Measurements from ENCODE around the gene RAB33B. TPM values are rescaled to one million over a fixed set of nuclear protein-coding genes. Genes with fewer than 3 reads are reported as not detected.

RAB33B gene
- total RNA-seq, 1 experiment from 2014 or later, result 5.7 TPM

DNA sequence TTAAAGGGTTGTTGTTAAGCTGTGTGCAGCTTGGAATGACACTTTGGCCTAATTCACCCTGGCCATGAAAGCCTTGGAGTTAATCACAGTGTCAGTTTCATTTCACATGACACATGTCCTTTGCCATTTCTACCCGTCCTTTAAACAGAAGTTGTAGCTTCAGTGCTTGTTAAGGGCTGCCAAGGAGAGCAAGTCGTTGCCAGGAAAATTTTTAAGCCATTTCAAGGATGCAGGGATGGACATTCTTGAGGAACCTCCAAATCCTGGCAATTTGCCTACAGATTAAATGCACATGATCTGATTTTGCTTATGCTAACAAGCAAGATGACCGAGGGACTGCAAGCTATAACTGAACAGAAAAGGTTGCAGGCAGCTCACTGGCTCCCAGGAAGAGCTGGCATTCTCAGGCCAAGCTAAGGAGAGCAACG lies 61.6 kb downstream of the RAB33B start:
- Mint-ChIP-seq H3K4me1 (peaks cover 7% of the 10 kb centered on the region), H3K27me3 (ENCODE audit: low read depth) (no peaks in the 10 kb centered on the region), H3K27ac (no peak overlapping the region), H3K36me3 (peaks cover 11% of the 10 kb centered on the region), H3K4me3 (no peak overlapping the region), H3K9me3 (no peaks in the 10 kb centered on the region)
- DNase-seq (ENCODE audit: low spot score) (no peak), ATAC-seq (no peak)
- TF ChIP-seq, protein P1, sequence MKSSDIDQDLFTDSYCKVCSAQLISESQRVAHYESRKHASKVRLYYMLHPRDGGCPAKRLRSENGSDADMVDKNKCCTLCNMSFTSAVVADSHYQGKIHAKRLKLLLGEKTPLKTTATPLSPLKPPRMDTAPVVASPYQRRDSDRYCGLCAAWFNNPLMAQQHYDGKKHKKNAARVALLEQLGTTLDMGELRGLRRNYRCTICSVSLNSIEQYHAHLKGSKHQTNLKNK (CRISPR knock-in tag; IDR thresholded peaks at IDR 0.05), result no peak
- TF ChIP-seq SOX15 (CRISPR knock-in tag; IDR thresholded peaks at IDR 0.05) (no peak), NFYB (CRISPR knock-in tag; conservative IDR thresholded peaks at IDR 0.05; ENCODE audit: low read depth) (no peak), ZNF219 (CRISPR knock-in tag; IDR thresholded peaks at IDR 0.05; ENCODE audit: borderline replicate concordance) (no peak), ZNF232 (CRISPR knock-in tag; IDR thresholded peaks at IDR 0.05) (no peak), EMX1 (CRISPR knock-in tag; IDR thresholded peaks at IDR 0.05) (no peak), NR2C2 (CRISPR knock-in tag; IDR thresholded peaks at IDR 0.05) (no peak), ZNF138 (CRISPR knock-in tag; conservative IDR thresholded peaks at IDR 0.05) (no peak), TCF7 (CRISPR knock-in tag; IDR thresholded peaks at IDR 0.05; ENCODE audit: low read depth) (no peak), ZBTB21 (CRISPR knock-in tag; IDR thresholded peaks at IDR 0.05; ENCODE audit: borderline replicate concordance) (no peak), ESRRA (CRISPR knock-in tag; IDR thresholded peaks at IDR 0.05; ENCODE audit: borderline replicate concordance) (no peak), ATF1 (CRISPR knock-in tag; IDR thresholded peaks at IDR 0.05) (no peak)
- TF ChIP-seq, protein P2, sequence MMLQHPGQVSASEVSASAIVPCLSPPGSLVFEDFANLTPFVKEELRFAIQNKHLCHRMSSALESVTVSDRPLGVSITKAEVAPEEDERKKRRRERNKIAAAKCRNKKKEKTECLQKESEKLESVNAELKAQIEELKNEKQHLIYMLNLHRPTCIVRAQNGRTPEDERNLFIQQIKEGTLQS (CRISPR knock-in tag; conservative IDR thresholded peaks at IDR 0.05), result no peak
- TF ChIP-seq, protein P3, sequence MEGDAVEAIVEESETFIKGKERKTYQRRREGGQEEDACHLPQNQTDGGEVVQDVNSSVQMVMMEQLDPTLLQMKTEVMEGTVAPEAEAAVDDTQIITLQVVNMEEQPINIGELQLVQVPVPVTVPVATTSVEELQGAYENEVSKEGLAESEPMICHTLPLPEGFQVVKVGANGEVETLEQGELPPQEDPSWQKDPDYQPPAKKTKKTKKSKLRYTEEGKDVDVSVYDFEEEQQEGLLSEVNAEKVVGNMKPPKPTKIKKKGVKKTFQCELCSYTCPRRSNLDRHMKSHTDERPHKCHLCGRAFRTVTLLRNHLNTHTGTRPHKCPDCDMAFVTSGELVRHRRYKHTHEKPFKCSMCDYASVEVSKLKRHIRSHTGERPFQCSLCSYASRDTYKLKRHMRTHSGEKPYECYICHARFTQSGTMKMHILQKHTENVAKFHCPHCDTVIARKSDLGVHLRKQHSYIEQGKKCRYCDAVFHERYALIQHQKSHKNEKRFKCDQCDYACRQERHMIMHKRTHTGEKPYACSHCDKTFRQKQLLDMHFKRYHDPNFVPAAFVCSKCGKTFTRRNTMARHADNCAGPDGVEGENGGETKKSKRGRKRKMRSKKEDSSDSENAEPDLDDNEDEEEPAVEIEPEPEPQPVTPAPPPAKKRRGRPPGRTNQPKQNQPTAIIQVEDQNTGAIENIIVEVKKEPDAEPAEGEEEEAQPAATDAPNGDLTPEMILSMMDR (IDR thresholded peaks at IDR 0.05), result no peak
- TF ChIP-seq, protein P4, sequence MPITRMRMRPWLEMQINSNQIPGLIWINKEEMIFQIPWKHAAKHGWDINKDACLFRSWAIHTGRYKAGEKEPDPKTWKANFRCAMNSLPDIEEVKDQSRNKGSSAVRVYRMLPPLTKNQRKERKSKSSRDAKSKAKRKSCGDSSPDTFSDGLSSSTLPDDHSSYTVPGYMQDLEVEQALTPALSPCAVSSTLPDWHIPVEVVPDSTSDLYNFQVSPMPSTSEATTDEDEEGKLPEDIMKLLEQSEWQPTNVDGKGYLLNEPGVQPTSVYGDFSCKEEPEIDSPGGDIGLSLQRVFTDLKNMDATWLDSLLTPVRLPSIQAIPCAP (CRISPR knock-in tag; IDR thresholded peaks at IDR 0.05), result no peak
- TF ChIP-seq, protein P5, sequence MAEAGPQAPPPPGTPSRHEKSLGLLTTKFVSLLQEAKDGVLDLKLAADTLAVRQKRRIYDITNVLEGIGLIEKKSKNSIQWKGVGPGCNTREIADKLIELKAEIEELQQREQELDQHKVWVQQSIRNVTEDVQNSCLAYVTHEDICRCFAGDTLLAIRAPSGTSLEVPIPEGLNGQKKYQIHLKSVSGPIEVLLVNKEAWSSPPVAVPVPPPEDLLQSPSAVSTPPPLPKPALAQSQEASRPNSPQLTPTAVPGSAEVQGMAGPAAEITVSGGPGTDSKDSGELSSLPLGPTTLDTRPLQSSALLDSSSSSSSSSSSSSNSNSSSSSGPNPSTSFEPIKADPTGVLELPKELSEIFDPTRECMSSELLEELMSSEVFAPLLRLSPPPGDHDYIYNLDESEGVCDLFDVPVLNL (CRISPR knock-in tag; IDR thresholded peaks at IDR 0.05; ENCODE audit: borderline replicate concordance, low read depth), result no peak
- TF ChIP-seq, protein P6, sequence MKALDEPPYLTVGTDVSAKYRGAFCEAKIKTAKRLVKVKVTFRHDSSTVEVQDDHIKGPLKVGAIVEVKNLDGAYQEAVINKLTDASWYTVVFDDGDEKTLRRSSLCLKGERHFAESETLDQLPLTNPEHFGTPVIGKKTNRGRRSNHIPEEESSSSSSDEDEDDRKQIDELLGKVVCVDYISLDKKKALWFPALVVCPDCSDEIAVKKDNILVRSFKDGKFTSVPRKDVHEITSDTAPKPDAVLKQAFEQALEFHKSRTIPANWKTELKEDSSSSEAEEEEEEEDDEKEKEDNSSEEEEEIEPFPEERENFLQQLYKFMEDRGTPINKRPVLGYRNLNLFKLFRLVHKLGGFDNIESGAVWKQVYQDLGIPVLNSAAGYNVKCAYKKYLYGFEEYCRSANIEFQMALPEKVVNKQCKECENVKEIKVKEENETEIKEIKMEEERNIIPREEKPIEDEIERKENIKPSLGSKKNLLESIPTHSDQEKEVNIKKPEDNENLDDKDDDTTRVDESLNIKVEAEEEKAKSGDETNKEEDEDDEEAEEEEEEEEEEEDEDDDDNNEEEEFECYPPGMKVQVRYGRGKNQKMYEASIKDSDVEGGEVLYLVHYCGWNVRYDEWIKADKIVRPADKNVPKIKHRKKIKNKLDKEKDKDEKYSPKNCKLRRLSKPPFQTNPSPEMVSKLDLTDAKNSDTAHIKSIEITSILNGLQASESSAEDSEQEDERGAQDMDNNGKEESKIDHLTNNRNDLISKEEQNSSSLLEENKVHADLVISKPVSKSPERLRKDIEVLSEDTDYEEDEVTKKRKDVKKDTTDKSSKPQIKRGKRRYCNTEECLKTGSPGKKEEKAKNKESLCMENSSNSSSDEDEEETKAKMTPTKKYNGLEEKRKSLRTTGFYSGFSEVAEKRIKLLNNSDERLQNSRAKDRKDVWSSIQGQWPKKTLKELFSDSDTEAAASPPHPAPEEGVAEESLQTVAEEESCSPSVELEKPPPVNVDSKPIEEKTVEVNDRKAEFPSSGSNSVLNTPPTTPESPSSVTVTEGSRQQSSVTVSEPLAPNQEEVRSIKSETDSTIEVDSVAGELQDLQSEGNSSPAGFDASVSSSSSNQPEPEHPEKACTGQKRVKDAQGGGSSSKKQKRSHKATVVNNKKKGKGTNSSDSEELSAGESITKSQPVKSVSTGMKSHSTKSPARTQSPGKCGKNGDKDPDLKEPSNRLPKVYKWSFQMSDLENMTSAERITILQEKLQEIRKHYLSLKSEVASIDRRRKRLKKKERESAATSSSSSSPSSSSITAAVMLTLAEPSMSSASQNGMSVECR (CRISPR knock-in tag; IDR thresholded peaks at IDR 0.05; ENCODE audit: borderline replicate concordance), result no peak
- TF ChIP-seq, protein P7, sequence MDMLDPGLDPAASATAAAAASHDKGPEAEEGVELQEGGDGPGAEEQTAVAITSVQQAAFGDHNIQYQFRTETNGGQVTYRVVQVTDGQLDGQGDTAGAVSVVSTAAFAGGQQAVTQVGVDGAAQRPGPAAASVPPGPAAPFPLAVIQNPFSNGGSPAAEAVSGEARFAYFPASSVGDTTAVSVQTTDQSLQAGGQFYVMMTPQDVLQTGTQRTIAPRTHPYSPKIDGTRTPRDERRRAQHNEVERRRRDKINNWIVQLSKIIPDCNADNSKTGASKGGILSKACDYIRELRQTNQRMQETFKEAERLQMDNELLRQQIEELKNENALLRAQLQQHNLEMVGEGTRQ (CRISPR knock-in tag; IDR thresholded peaks at IDR 0.05), result no peak
- TF ChIP-seq, protein P8, sequence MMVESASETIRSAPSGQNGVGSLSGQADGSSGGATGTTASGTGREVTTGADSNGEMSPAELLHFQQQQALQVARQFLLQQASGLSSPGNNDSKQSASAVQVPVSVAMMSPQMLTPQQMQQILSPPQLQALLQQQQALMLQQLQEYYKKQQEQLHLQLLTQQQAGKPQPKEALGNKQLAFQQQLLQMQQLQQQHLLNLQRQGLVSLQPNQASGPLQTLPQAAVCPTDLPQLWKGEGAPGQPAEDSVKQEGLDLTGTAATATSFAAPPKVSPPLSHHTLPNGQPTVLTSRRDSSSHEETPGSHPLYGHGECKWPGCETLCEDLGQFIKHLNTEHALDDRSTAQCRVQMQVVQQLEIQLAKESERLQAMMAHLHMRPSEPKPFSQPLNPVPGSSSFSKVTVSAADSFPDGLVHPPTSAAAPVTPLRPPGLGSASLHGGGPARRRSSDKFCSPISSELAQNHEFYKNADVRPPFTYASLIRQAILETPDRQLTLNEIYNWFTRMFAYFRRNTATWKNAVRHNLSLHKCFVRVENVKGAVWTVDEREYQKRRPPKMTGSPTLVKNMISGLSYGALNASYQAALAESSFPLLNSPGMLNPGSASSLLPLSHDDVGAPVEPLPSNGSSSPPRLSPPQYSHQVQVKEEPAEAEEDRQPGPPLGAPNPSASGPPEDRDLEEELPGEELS (CRISPR knock-in tag; IDR thresholded peaks at IDR 0.05), result no peak
- TF ChIP-seq, protein P9, sequence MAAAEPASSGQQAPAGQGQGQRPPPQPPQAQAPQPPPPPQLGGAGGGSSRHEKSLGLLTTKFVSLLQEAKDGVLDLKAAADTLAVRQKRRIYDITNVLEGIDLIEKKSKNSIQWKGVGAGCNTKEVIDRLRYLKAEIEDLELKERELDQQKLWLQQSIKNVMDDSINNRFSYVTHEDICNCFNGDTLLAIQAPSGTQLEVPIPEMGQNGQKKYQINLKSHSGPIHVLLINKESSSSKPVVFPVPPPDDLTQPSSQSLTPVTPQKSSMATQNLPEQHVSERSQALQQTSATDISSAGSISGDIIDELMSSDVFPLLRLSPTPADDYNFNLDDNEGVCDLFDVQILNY (CRISPR knock-in tag; IDR thresholded peaks at IDR 0.05), result no peak
- CTCF ChIA-PET, result interaction anchor here (1.2 to 2.9 kb wide), 2 partner anchors 18 to 49 kb away, joined by 3 to 8 read pairs; no protein-coding TSS in a partner anchor
- POLR2A ChIA-PET, result no interaction called here
